ENCODE data around the gene ADGB.
A peak's percentile ranks its signal among the peaks of the same experiment; 100 is the strongest.

Gene ADGB

GRCh38 chr6:146593986-146594385 is 4.8 kb upstream of the ADGB start:
- no peak for TF ChIP-seq CTCF (IDR thresholded peaks at IDR 0.05; ENCODE audit: low read length, missing control alignments)
- no peak for DNase-seq (ENCODE audit: low read depth)
- no peak overlapping the region for H3K4me3 ChIP-seq (replicated peaks; ENCODE audit: low read depth, low read length)

- no peak for DNase-seq (ENCODE audit: low read depth)
- H3K4me3 ChIP-seq (replicated peaks; ENCODE audit: low read depth, low read length): no peak overlapping the region
- no peak for TF ChIP-seq CTCF (IDR thresholded peaks at IDR 0.05; ENCODE audit: low read length, missing control alignments)
Observed at GRCh38 chr6:146594495-146594894, 4.3 kb upstream of the ADGB start.

GRCh38 chr6:146595972-146596731 is 2.6 kb upstream of the ADGB start:
- no peak for TF ChIP-seq CTCF (IDR thresholded peaks at IDR 0.05; ENCODE audit: low read length, missing control alignments)
- no peak for DNase-seq (ENCODE audit: low read depth)
- no peak overlapping the region for H3K4me3 ChIP-seq (replicated peaks; ENCODE audit: low read depth, low read length)

GRCh38 chr6:146601352-146601751 is 2.6 kb downstream of the ADGB start:
- no peak for DNase-seq (ENCODE audit: low read depth)
- no peak for TF ChIP-seq CTCF (IDR thresholded peaks at IDR 0.05; ENCODE audit: low read length, missing control alignments)
- no peak overlapping the region for H3K4me3 ChIP-seq (replicated peaks; ENCODE audit: low read depth, low read length)

- no peak for DNase-seq (ENCODE audit: low read depth)
- TF ChIP-seq CTCF (IDR thresholded peaks at IDR 0.05; ENCODE audit: low read length, missing control alignments): no peak
- no peak overlapping the region for H3K4me3 ChIP-seq (replicated peaks; ENCODE audit: low read depth, low read length)
Observed at GRCh38 chr6:146602526-146602925, 3.8 kb downstream of the ADGB start.

- TF ChIP-seq CTCF (IDR thresholded peaks at IDR 0.05; ENCODE audit: low read length, missing control alignments): no peak
- DNase-seq (ENCODE audit: low read depth): no peak
- no peak overlapping the region for H3K4me3 ChIP-seq (replicated peaks; ENCODE audit: low read depth, low read length)
Observed at GRCh38 chr6:146613947-146614346, 15.2 kb downstream of the ADGB start.

- DNase-seq (ENCODE audit: low read depth): peak; percentile 9
Observed at GRCh38 chr6:146620655-146621054, 21.9 kb downstream of the ADGB start.

More at GRCh38 chr6:146620655-146621054, 21.9 kb downstream of the ADGB start:
- no peak for TF ChIP-seq CTCF (IDR thresholded peaks at IDR 0.05; ENCODE audit: low read length, missing control alignments)
- no peak overlapping the region for H3K4me3 ChIP-seq (replicated peaks; ENCODE audit: low read depth, low read length)

Data from fibroblast of pulmonary artery (primary cell).